ENCODE results near the gene PRRT3.
"Not testable (repeated sequence)": the region's sequence is repeated elsewhere in the genome, so short reads cannot be mapped to it uniquely, and the experiment has no call there.

Gene PRRT3

GRCh38 chr3:9898467-9899241 is 53.6 kb downstream of the PRRT3 start:
- Histone ChIP-seq H3K27me3 (ENCODE audit: low read length) (no peaks in the 10 kb centered on the region), H3K9me3 (ENCODE audit: insufficient read depth, low read length) (no peaks in the 10 kb centered on the region), H3K9me2 (replicated peaks; ENCODE audit: insufficient read depth, low read length) (no peaks in the 10 kb centered on the region), H3K79me2 (ENCODE audit: insufficient read depth, low read length) (no peaks in the 10 kb centered on the region), H4K20me1 (ENCODE audit: low read depth, low read length) (peaks cover 5% of the 10 kb centered on the region; the same call in 1 of the 2 replicates), H3K4me3 (ENCODE audit: insufficient read depth, low read length, poor library complexity, severe bottlenecking) (no peak overlapping the region), H3K36me3 (ENCODE audit: low read length) (no peaks in the 10 kb centered on the region), H2AFZ (ENCODE audit: low read depth, low read length, severe bottlenecking) (no peak overlapping the region), H3K4me2 (ENCODE audit: low read depth, low read length, poor library complexity, severe bottlenecking) (no peak overlapping the region), H3F3A (ENCODE audit: insufficient read depth) (0 out of 2 replicates have a peak, but pooled peaks cover 6% of the 10 kb centered on the region), H3K27ac (ENCODE audit: low read depth, low read length) (no peak overlapping the region), H3K9ac (ENCODE audit: low read length) (no peak overlapping the region)
- TF ChIP-seq EZH2phosphoT487 (conservative IDR thresholded peaks at IDR 0.05; ENCODE audit: low read length) (no peak), CTCF (IDR thresholded peaks at IDR 0.05; ENCODE audit: insufficient read depth, low read length, poor library complexity, severe bottlenecking) (no peak)

GRCh38 chr3:9897408-9898372 is 54.5 kb downstream of the PRRT3 start:
- Histone ChIP-seq H3F3A (ENCODE audit: insufficient read depth) (0 out of 2 replicates have a peak, but pooled peaks cover 9% of the 10 kb centered on the region), H4K20me1 (ENCODE audit: low read depth, low read length) (peaks cover 5% of the 10 kb centered on the region; the same call in 1 of the 2 replicates), H3K9me3 (ENCODE audit: insufficient read depth, low read length) (no peaks in the 10 kb centered on the region), H3K4me2 (ENCODE audit: low read depth, low read length, poor library complexity, severe bottlenecking) (no peak overlapping the region), H3K27ac (ENCODE audit: low read depth, low read length) (no peak overlapping the region), H3K9me2 (replicated peaks; ENCODE audit: insufficient read depth, low read length) (no peaks in the 10 kb centered on the region), H3K79me2 (ENCODE audit: insufficient read depth, low read length) (peaks cover 4% of the 10 kb centered on the region), H3K4me3 (ENCODE audit: insufficient read depth, low read length, poor library complexity, severe bottlenecking) (no peak overlapping the region), H3K27me3 (ENCODE audit: low read length) (no peaks in the 10 kb centered on the region), H3K36me3 (ENCODE audit: low read length) (peaks cover 3% of the 10 kb centered on the region; the same call in 1 of the 2 replicates), H2AFZ (ENCODE audit: low read depth, low read length, severe bottlenecking) (no peak overlapping the region), H3K9ac (ENCODE audit: low read length) (no peak overlapping the region)
- no peak for TF ChIP-seq CTCF (IDR thresholded peaks at IDR 0.05; ENCODE audit: insufficient read depth, low read length, poor library complexity, severe bottlenecking)
- no peak for TF ChIP-seq EZH2phosphoT487 (conservative IDR thresholded peaks at IDR 0.05; ENCODE audit: low read length)

- not testable (repeated sequence) for H3K27ac ChIP-seq (ENCODE audit: low read depth, low read length); H3K36me3 ChIP-seq (ENCODE audit: low read length); H4K20me1 ChIP-seq (ENCODE audit: low read depth, low read length); H3K4me3 ChIP-seq (ENCODE audit: insufficient read depth, low read length, poor library complexity, severe bottlenecking); H3K9ac ChIP-seq (ENCODE audit: low read length); H3K79me2 ChIP-seq (ENCODE audit: insufficient read depth, low read length); H3K4me2 ChIP-seq (ENCODE audit: low read depth, low read length, poor library complexity, severe bottlenecking); H3K9me2 ChIP-seq (replicated peaks; ENCODE audit: insufficient read depth, low read length); H3K9me3 ChIP-seq (ENCODE audit: insufficient read depth, low read length); H3F3A ChIP-seq (ENCODE audit: insufficient read depth); H3K27me3 ChIP-seq (ENCODE audit: low read length); H2AFZ ChIP-seq (ENCODE audit: low read depth, low read length, severe bottlenecking)
Measured at GRCh38 chr3:9896755-9897407, 55.3 kb downstream of the PRRT3 start.

- not testable (repeated sequence) for H2AFZ ChIP-seq (ENCODE audit: low read depth, low read length, severe bottlenecking); H3K9ac ChIP-seq (ENCODE audit: low read length); H3K27ac ChIP-seq (ENCODE audit: low read depth, low read length); H3F3A ChIP-seq (ENCODE audit: insufficient read depth); H3K27me3 ChIP-seq (ENCODE audit: low read length); H3K9me3 ChIP-seq (ENCODE audit: insufficient read depth, low read length); H3K4me2 ChIP-seq (ENCODE audit: low read depth, low read length, poor library complexity, severe bottlenecking); H4K20me1 ChIP-seq (ENCODE audit: low read depth, low read length); H3K9me2 ChIP-seq (replicated peaks; ENCODE audit: insufficient read depth, low read length); H3K4me3 ChIP-seq (ENCODE audit: insufficient read depth, low read length, poor library complexity, severe bottlenecking); H3K36me3 ChIP-seq (ENCODE audit: low read length)
- H3K79me2 ChIP-seq (ENCODE audit: insufficient read depth, low read length), result peaks cover 19% of the 10 kb centered on the region
Measured at GRCh38 chr3:9895715-9896114, 56.5 kb downstream of the PRRT3 start.
